HG03095 (cell line): ENCODE data around the gene MAEL.
"Not testable (repeated sequence)": the region's sequence is repeated elsewhere in the genome, so short reads cannot be mapped to it uniquely, and the experiment has no call there.

Experiments
- ATAC-seq: cut with Tn5 transposase; IDR thresholded peaks from one replicate; pipeline ENCODE4 v1.9.1; 2021; ENCODE audit warnings: moderate library complexity; ENCODE audit not compliant: unreplicated experiment

MAEL gene

DNA sequence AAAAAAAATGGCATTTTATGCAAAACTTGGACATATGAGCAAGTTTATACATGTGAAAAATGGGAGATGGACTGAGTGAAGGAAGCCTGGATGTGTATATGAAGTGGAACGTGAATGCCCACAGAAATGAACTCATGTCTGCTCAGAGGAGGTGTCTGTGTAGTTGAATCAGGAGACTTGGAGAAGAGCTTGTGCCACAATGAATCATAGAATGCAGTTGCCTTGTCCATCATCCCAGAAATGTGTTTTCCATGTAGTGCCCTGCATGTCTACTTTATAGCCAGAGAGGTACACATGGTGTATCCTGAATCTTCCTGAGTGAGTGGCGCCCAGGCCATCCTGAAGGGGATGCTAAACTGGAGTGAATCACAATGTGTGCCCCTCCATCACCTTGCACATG lies 11.1 kb upstream of the MAEL start:
- no peak for ATAC-seq

DNA sequence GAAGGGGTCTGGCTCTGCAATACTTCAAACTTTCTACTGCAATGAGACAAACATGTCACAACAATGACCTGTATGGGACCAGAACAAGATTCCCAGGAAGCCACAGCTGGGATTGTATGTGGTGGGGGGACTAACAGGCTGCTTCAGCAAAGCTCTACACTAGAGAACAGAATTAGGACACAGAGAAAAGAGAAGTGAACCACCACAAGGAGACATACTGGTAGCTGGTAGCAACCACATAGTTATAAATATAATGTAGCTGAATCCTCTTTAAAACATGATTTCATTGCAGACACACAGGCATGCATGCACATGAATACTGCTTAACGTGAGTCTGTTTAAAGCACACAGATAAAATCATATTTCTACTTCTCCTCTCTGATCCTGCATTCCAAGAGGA lies 10.3 kb upstream of the MAEL start:
- ATAC-seq, result no peak

DNA sequence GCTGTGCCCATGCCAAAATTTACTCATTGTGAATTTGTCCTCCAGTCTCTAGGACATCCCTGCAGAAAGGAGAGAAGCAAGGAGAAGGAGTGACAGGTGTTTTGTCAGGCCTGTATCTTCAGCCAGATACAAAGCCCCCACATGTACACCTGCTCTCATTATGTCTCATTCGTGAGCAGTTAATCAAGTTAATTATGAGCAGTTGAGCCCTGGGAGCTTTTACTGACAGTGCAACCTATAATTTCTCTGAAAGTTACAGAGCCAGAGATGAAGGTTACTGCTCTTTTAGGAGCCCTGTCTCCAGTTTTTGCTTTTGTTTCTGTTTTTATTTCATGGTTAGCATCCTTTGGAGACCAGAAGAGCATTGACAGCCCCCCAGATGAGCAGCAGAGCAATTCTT lies 8.7 kb upstream of the MAEL start:
- no peak for ATAC-seq

DNA sequence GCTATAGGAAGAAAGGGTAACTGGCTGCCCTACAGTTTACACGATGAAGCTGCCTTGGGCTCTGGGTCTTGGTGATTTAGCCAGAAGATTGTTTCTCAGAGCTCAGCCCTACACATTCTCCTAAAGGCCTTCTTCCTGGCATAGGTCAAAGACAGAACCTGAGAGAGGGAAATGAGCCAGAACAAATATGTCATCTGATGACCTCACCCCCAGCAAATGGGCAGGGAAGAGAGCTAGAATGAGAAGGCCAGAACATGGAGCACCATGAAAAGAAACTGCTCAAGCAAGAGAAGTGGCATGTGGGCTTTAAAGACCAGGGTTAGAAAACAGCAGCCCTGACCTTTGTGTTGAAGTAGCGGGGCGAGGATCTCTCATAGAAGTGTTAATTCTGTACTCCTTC lies 8.3 kb upstream of the MAEL start:
- ATAC-seq, result no peak

DNA sequence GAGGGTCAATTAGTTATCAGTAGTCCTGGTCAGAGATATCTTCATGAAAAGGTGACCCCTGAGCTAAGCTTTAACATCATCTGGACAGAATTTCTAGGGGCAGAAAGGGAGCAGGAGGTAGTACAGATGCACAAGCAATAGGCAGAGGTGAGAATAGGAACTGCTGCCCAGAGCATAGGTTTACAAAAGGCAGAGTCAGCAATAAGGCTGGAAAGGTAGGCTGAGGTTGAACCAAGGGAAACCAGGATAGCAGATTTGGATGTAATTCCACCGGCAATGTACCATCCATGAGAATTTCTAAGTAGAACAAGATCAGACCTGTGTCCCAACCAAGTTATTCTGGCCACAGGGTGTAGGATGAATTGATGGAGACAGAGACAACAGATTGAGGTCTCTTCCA lies 7.5 kb upstream of the MAEL start:
- ATAC-seq, result no peak

DNA sequence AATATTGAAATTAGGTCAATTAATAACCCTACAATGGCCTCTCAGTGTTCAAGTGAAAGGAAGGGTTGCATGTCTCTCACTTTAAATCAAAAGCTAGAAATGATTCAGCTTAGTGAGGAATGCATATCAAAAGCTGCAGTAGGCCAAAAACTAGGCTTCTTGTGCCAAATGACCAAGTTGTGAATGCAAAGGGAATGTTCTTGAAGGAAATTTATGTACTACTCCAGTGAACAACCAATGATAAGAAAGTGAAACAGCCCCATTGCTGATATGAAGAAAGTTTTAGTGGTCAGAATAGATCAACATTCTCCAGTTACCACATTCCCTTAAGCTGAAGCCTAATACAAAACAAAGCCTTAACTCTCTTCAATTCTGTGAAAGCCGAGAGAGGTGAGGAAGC lies 10.0 kb downstream of the MAEL start:
- no peak for ATAC-seq

DNA sequence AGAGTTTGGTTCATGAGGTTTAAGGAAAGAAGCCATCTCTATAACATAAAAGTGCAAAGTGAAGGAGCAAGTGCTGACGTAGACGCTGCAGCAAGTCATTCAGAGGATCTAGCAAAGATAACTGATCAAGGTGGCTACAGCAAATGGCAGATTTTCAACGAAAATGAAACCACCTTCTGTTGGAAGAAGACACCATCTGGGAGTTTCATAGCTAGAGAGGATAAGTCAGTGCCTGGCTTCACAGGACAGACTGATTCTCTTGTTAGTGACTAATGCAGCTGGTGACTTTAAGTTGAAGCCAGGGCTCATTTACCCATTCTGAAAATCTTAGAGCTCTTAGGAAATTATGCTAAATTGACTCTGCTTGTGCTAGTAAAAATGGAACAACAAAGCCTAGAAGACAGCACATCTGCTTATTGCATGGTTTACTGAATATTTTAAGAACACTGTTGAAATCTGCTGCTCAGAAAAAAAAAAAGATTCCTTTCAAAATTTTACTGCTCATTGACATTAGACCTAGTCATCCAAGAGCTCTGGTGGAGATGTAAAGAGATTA lies 10.5 kb downstream of the MAEL start:
- ATAC-seq, result no peak

DNA sequence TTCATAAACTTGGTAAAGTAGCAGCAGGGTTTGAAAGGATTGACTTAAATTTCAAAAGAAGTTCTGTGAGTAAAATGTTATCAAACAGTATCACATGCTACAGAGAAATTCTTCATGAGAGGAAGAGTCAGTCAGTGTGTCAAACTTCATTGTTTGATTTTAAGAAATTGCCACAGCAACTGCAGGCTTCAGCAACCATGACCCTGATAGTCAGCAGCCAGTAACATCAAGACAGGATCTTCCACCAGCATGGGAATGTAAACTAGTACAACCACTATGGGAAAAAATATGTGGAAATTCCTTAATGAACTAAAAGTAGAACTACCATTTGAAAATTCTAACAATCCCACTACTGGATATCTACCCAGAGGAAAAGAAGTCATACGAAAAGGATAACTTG lies 11.5 kb downstream of the MAEL start:
- ATAC-seq, result no peak

DNA sequence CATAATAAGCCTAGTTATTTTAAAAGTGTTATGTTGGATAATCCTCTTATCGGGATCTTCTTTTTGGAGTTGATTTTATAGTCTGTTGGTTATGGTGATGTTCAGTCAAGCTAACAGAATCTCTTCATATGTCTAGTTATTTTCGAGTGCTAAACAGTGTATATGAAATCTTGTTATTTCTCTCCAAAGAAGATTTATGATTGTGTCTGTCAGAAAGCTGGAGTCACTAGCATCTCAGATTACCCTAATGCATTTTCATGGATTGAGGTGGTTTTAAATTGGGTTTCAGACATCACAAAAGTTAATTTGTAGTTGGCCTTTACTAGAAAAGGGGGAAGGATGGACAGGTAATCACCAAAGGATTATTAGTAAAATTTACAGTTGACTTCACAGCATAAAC lies 13.3 kb downstream of the MAEL start:
- ATAC-seq, result no peak

DNA sequence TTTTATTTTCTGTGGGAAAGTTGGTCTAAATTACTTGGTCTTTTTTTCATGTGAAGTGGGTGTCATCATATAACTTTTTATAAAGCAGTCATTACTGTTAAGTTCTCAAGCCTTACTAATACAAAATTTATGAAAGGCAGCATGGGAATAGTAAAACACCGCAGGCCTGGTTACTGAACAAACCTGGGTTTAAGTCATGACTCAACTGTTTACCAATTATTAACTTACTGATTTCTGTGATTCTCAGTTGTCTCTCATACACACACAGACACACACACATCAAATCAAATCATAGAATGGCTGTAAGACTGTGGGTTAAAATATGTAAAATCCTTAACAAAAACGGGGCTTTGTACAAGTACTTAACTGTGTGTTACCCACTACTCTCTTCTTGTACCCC lies 14.6 kb downstream of the MAEL start:
- no peak for ATAC-seq

DNA sequence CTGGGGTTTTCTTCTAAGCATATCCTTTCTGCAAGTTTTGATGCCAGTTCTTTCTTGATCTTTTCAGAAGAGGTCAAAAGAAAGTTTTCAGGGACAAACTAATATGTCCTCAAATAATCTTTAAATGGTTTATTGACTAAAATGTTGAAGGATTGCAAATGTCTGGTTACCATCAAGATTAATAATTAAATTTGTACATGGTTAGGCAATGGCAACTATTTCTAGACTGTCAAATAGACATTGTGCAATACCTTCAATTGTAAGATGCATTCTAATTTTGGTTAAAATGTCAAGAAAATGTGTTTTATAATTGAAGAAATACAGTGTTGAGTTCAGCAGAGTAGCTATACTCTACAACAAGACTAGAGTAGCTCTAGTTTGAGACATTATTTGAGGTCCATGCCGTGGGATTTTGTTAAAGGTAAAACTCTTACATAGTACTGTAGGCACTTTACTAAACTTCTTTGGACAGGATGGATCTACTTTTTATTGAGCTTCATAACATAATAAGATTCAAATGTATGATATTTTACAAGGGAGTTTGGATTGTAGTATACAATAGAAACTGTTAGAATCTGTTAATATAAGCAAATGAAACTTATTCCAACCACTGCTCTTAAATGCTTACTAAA lies 22.6 kb downstream of the MAEL start:
- ATAC-seq, result no peak

DNA sequence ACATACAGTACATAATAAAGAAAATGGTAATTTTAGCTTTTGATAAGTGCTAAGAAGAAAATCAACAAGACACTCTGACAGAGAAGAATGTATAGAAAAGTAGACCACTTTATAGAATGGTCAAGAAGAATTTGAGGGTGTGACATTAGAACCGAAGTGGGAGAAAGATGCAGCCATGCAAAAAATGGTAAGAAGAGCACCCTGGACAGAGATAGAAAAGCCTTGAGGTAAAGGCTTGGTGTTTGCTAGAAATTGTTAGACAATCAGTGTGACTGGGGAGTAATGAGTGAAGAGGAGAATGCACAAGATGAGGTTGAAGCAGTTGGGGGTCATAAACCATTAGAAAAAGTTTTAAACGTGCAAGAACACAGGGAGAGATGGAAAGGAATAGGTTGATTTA lies 23.5 kb downstream of the MAEL start:
- ATAC-seq, result no peak

DNA sequence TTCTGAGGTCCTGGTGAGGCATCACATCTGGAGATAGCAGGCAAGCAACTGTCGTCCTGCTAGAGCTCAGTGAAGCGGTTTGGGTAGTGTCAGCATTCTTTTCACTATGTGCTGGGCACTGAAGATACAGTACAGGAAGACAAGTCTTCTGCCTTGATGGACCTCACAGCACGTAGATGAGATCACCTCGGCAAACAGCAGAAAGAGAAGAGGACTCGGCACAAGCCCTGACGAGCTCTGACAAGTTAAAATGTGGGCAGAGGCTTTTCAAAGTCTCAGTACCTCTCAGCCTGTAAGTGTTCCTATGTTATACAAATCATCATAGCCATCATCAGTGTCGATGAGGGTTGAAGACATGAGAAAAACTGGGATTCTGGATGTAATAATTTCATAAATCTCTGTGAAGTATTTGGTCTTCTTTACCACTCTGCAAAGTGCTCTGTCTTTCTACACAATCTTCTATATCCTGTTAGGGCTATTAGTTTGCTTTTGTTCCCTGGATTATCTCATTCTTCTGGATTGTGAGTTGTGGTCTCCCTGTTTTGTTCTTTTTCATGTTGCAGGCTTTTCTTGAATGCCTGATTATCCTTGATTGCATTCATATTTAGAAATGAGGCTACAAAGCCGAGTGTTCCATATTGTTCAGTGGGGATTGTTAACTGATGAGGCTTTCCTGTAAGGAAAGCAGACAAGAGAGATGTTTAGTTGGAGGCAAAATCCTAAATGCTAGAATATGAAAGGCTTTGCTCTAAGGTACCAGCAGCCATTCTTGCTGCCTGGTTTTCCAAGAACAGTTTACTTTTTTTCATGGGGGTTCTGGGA lies 24.2 kb downstream of the MAEL start:
- no peak for ATAC-seq

DNA sequence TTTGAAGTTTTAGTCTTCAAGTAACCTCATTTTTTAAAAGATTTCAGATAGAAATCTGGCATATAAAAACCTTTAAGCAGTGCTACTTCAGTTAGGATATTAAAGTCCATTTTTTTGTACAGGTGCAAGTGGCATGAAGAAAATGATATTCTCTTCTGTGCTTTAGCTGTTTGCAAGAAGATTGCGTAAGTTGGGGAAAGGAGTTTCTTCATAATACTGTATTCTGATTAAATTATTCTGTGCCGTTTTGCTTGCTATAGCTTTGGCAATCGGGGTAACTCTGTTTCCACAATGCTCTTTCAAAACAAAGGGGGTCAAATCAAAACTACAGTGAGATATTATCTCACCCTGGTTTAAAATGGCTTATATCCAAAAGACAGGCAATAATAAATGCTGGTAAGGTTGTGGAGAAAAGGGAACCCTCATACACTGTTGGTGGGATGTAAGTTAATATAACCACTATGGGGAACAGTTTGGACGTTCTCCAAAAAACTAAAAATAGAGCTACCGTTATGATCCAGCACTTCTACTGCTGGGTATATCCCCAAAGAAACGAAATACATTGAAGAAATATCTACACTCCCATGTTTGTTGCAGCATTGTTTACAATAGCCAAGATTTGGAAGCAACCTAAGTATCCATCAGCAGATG lies 27.1 kb downstream of the MAEL start:
- ATAC-seq, result no peak

DNA sequence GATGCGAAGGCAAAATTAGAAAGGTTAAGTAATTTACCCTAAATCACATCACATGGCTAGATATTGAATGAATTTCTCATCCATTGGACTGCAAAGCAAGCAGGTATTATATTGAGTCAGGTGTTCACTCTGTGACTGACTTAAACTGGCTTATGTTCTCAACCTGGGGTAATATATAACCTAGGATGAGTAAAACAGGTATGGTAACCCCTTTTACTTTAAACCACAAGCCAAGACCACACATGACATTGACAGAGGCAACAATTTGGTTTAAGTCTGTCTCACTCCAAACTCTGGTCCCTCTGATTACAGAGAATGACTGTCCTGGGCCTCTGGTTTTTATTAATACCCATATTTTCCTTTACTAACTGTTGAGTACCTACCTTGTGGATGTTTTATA lies 33.3 kb downstream of the MAEL start:
- ATAC-seq, result peak; percentile 83

DNA sequence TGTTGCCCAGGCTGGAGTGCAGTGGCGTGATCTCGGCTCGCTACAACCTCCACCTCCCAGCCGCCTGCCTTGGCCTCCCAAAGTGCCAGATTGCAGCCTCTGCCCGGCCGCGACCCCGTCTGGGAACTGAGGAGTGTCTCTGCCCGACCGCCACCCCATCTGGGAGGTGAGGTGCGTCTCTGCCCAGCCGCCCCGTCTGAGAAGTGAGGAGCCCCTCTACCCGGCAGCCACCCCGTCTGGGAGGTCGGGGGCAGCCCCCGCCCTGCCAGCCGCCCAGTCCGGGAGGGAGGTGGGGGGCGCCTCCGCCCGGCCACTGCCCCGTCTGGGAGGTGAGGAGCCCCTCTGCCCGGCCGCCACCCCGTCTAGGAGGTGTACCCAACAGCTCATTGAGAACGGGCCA lies 40.5 kb downstream of the MAEL start:
- not testable (repeated sequence) for ATAC-seq

DNA sequence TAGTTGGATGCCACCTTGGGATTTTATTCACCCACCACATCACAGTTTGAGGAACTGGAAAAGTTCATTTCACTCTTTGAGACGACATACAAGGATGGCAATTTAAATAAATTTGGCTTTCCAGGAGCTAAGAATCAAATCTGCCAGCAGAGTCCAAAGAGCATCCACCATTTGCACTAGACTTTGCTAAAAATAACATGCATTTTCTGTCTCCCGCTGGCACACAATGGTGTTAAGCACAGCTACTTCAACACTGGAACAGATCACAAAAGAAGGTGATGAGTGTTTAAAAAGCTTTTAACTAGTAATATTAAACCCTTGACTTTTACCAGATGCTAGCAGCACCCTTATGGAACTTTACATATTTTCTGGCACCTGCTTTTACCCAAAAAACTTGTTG lies 44.6 kb downstream of the MAEL start:
- ATAC-seq, result no peak

DNA sequence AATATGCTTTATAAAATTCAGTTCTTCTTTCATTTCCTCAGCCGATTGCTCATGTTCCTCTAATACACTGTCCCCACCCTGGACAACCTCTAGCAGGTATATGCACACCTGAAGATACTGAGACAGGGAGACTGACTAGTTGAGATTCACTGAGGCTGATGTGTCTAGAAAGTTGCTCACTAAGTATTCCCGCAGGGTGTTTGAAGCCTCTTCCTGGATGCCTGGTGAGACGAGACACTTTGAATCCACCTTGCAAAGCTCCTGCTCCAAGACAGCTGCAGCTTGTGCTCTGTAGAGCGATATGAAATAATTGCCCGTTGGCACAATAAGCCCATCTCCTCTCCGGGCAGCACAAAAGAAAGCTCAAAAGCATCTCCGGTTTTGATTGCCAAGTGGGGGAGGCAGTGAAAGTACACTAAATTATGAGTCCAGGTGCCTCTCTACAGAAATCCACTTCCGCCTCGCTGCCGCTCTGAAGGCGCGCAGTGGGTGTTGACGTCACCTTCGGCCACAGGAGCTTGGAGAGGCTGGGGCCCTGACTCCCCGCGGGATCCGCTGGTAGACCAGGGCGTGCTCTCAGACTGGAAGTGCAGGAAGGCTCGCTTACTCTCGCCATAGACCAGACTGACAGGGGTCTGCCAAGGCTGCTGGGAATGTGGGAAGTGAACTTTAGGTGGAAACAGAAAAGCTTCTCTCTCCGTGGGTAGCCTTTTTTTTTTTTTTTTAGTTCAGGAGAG lies 54.8 kb downstream of the MAEL start:
- ATAC-seq, result peak; percentile 98

DNA sequence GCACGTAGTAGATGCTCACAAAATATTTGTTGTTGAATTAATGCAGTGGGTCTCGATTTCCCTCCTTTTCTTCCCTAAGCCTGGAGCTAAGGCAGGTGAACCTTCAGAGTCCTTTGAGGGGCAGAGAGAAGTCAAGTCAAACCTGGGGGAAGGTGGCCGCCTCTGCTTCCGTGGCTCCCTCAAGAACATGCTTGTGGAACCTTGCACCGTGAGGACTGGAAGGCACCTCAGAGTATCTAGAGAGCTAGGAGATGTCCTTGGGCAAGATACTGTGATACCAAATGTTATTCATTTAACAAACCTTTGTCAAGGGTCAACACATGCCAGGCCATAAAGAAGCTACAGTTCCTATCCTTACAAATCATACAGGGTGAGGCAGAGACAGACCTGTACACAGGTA lies 62.8 kb downstream of the MAEL start:
- no peak for ATAC-seq

DNA sequence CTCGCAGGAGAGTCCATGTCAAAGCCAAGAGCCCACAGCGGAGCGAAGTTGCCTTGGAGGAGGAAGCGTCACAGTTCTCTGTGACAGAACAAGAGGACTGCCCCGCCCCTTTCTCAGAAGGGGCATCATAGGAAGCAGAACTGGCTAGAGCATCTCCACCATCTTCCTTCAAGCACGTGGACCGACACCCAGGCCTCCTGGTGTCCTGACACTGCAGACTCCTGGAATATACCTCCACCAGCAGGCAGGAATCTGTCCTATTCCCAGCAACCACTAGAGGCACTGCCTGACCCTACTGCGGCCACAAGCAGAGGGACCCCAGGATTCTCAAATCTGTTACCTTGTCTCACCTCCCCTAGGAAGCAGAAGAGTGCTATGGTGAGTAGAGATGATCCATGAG lies 63.3 kb downstream of the MAEL start:
- no peak for ATAC-seq

DNA sequence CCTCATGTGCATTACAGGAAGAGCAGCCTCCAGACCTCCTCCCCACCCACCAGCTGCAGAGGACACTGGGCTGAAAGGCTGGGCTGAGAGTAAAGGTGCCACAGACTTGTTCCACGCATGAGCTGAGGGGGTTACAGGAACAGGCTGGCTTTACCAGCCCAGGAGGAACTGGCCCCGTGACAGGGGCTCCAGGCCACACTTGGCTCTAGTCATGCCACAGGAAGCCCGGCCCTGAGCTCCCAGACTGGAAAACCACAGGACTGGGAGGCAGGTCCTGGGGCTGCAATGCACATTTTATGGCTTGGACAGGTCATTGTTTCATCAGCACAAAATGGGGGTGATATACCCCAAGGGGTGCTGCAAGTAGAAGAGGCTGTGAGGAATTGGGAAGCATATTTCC lies 65.5 kb downstream of the MAEL start:
- no peak for ATAC-seq
